ENCODE data around the gene SLC16A3. TPM values are rescaled to one million over a fixed set of nuclear protein-coding genes. Genes with fewer than 3 reads are reported as not detected.
"Not testable (repeated sequence)": the region's sequence is repeated elsewhere in the genome, so short reads cannot be mapped to it uniquely, and the experiment has no call there.

Gene SLC16A3
- total RNA-seq, 1 donor from 2014 or later: 15.6 TPM

DNA sequence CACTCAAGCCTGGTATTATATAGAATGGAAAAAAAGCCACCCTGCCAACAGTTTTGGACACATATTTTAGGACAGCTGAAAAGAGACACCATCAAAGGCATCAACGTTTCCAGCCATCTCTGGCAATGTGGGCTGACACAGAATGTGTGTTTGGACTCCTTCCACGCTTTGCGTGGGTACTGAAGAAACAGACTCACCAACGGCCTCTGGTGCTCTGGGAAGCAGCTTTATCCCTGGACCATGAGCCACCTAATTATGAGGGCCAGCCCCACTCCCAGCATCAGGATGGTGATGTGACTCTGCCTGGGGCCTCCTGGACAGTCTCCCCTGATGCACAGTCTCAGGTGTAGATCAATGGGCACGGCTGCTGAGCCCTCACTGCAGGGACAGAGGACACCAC lies 44.1 kb upstream of the SLC16A3 start:
- TF ChIP-seq, protein P1, sequence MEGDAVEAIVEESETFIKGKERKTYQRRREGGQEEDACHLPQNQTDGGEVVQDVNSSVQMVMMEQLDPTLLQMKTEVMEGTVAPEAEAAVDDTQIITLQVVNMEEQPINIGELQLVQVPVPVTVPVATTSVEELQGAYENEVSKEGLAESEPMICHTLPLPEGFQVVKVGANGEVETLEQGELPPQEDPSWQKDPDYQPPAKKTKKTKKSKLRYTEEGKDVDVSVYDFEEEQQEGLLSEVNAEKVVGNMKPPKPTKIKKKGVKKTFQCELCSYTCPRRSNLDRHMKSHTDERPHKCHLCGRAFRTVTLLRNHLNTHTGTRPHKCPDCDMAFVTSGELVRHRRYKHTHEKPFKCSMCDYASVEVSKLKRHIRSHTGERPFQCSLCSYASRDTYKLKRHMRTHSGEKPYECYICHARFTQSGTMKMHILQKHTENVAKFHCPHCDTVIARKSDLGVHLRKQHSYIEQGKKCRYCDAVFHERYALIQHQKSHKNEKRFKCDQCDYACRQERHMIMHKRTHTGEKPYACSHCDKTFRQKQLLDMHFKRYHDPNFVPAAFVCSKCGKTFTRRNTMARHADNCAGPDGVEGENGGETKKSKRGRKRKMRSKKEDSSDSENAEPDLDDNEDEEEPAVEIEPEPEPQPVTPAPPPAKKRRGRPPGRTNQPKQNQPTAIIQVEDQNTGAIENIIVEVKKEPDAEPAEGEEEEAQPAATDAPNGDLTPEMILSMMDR (IDR thresholded peaks at IDR 0.05; ENCODE audit: partially characterized antibody, unreplicated experiment): no peak
- no peak overlapping the region for H3K4me3 Mint-ChIP-seq (ENCODE audit: unreplicated experiment)
- peaks cover 5% of the 10 kb centered on the region for H3K9me3 Mint-ChIP-seq (ENCODE audit: unreplicated experiment)
- no peak overlapping the region for H3K27ac Mint-ChIP-seq (ENCODE audit: unreplicated experiment)
- no peaks in the 10 kb centered on the region for H3K4me1 Mint-ChIP-seq (ENCODE audit: low read depth, unreplicated experiment)
- peaks cover 4% of the 10 kb centered on the region for H3K36me3 Mint-ChIP-seq (ENCODE audit: unreplicated experiment)
- no peak for DNase-seq
- peaks cover 5% of the 10 kb centered on the region for H3K27me3 Mint-ChIP-seq (ENCODE audit: unreplicated experiment)

DNA sequence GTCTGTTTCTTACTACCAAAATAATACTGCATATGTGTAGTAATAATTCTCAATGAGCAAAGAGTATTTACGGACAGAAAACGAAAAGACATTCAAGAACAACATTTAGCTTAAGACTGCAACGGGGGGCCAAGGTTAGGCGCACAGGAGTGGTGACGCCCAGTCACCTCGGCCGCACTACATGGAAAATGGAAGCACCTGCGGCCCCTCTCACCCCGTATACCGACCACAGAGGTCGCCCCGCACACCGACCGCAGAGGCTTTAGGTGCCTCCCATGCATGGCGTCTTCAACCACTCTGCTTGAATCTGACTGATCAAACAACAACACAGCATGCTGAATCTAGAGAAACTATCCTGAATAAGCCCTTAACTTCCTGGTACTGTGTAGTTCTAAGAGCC lies 42.6 kb upstream of the SLC16A3 start:
- TF ChIP-seq, protein P1 (IDR thresholded peaks at IDR 0.05; ENCODE audit: partially characterized antibody, unreplicated experiment): no peak
- Mint-ChIP-seq H3K9me3 (ENCODE audit: unreplicated experiment) (peaks cover 5% of the 10 kb centered on the region), H3K4me1 (ENCODE audit: low read depth, unreplicated experiment) (no peaks in the 10 kb centered on the region), H3K4me3 (ENCODE audit: unreplicated experiment) (no peak overlapping the region), H3K27ac (ENCODE audit: unreplicated experiment) (no peak overlapping the region), H3K27me3 (ENCODE audit: unreplicated experiment) (peaks cover 5% of the 10 kb centered on the region), H3K36me3 (ENCODE audit: unreplicated experiment) (peaks cover 4% of the 10 kb centered on the region)
- DNase-seq: no peak

DNA sequence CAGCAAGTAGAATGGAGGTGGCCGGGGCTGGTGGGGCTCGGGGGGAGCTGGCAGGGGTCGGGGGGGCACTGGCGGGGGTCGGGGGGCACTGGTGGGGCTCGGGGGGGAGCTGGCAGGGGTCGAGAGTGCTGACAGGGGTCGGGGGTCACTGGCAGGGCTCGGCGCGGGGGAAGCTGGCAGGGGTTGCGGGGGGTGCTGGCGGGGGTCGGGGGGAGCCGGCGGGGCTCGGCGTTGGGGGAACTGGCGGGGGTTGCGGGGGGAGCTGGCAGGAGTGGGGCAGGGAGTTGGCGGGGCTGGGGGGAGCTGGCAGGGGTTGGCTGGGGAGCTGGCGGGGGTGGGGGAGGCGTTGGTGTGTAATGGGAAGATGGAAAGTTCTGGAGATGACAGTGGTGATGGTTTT lies 41.3 kb upstream of the SLC16A3 start:
- Mint-ChIP-seq H3K36me3 (ENCODE audit: unreplicated experiment) (peaks cover 4% of the 10 kb centered on the region), H3K4me1 (ENCODE audit: low read depth, unreplicated experiment) (no peaks in the 10 kb centered on the region), H3K4me3 (ENCODE audit: unreplicated experiment) (no peak overlapping the region), H3K9me3 (ENCODE audit: unreplicated experiment) (peaks cover 5% of the 10 kb centered on the region), H3K27ac (ENCODE audit: unreplicated experiment) (no peak overlapping the region), H3K27me3 (ENCODE audit: unreplicated experiment) (peaks cover 5% of the 10 kb centered on the region)
- TF ChIP-seq, protein P1 (IDR thresholded peaks at IDR 0.05; ENCODE audit: partially characterized antibody, unreplicated experiment): no peak
- DNase-seq: no peak

DNA sequence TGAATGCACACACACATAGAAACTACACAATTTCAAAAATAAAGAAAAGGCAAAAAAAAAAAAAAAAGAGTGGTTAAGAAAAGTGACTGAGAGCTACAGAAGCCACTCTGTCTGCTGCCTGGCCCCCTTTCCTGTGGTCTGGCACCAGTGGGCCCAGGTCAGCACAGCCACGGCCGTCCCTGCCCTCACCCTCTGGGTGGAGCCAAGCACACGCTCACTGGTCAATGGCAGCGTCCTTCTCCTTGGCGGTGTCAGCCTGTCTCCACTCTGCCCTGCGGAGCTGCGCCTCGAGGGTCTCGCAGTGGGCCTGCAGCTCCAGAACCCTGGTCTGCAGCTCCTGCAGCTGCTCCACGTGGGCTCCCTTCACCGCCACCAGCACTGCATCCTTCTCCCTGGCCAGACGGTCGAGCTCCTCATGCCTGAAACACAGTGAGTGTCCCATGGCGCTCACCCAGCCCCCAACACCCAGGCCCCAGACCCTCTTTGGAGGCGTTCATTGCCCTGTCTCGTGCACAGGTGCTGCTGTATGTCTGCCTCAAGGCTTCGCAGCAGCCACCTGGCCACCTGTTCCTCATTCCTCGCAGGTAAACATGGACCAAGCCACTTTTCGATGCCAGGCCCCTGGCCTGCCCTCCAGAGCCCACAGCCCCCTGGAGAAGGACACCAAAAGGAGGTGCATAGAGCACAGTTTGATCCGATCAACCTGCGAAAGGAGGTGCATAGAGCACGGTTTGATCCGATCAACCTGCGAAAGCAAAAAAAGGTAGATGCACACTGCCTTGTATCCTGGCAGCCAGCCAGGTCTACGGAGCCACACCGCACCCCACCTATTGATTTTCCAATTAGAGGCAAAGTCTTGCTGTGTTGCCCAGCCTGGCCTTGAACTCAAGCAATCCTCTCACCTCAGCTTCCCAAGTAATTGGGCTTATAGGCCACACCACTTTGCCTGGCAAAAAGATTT lies 40.6 kb upstream of the SLC16A3 start:
- Mint-ChIP-seq H3K27me3 (ENCODE audit: unreplicated experiment) (peaks cover 5% of the 10 kb centered on the region), H3K4me3 (ENCODE audit: unreplicated experiment) (no peak overlapping the region), H3K9me3 (ENCODE audit: unreplicated experiment) (peaks cover 5% of the 10 kb centered on the region), H3K4me1 (ENCODE audit: low read depth, unreplicated experiment) (no peaks in the 10 kb centered on the region), H3K27ac (ENCODE audit: unreplicated experiment) (no peak overlapping the region), H3K36me3 (ENCODE audit: unreplicated experiment) (no peaks in the 10 kb centered on the region)
- no peak for DNase-seq
- TF ChIP-seq, protein P1 (IDR thresholded peaks at IDR 0.05; ENCODE audit: partially characterized antibody, unreplicated experiment): no peak

DNA sequence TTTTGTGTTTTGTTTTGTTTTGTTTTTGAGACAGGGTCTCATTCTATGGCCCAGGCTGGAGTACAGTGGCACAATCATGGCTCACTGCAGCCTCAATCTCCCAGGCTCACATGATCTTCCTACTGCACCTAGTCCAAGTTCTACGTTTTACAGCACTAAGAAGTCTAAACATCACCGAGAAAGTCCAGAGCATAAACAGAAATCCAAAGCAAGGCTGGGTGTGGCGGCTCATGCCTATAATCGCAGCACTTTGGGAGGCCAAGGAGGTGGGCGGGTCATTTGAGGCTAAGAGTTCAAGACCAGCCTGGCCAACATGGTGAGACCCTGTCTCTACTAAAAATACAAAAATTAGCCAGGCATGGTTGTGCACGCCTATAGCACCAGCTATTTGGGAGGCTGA lies 35.8 kb upstream of the SLC16A3 start:
- not testable (repeated sequence) for H3K27ac Mint-ChIP-seq (ENCODE audit: unreplicated experiment); H3K27me3 Mint-ChIP-seq (ENCODE audit: unreplicated experiment); H3K4me3 Mint-ChIP-seq (ENCODE audit: unreplicated experiment); H3K36me3 Mint-ChIP-seq (ENCODE audit: unreplicated experiment); H3K4me1 Mint-ChIP-seq (ENCODE audit: low read depth, unreplicated experiment); H3K9me3 Mint-ChIP-seq (ENCODE audit: unreplicated experiment); DNase-seq

Data from glutamatergic neuron (in vitro differentiated cells).